ENCODE results near the gene PRG3. TPM values are rescaled to one million over a fixed set of nuclear protein-coding genes. Genes with fewer than 3 reads are reported as not detected.

PRG3 gene
- total RNA-seq, 1 experiment from 2014 or later, result not detected

DNA sequence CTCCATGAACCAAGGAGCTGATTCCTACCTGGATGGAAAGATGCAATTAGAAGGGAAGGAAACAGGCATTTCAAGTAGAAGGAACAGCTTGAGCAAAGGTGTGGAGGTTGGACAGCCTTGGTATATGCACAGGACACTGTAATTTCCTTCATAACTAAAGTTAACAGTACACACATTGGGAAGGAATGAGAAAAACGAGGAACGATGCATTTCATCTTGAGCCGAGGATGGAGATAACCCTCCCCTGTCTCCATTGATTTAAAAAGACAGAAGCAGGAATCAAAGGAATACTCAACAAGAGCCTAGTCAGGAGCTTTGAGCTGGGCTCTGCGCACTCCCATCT lies 11.8 kb upstream of the PRG3 start:
- no peak for TF ChIP-seq POLR2AphosphoS5 (IDR thresholded peaks at IDR 0.05; ENCODE audit: low read depth, low read length)
- no peak for TF ChIP-seq EZH2 (IDR thresholded peaks at IDR 0.05)
- TF ChIP-seq SP1 (IDR thresholded peaks at IDR 0.05; ENCODE audit: low read depth), result no peak
- no peak for TF ChIP-seq CEBPB (IDR thresholded peaks at IDR 0.05; ENCODE audit: low read depth)
- no peak for TF ChIP-seq CBX3 (IDR thresholded peaks at IDR 0.05; ENCODE audit: low read depth)
- no peak for TF ChIP-seq EZH2phosphoT487 (IDR thresholded peaks at IDR 0.05; ENCODE audit: borderline replicate concordance)
- TF ChIP-seq ZNF274 (IDR thresholded peaks at IDR 0.05; ENCODE audit: low read depth, low read length), result no peak
- TF ChIP-seq YY1 (IDR thresholded peaks at IDR 0.05; ENCODE audit: extremely low read depth, insufficient replicate concordance, low read depth, low read length), result no peak
- TF ChIP-seq ZFX (IDR thresholded peaks at IDR 0.05), result no peak
- TF ChIP-seq, protein P1, sequence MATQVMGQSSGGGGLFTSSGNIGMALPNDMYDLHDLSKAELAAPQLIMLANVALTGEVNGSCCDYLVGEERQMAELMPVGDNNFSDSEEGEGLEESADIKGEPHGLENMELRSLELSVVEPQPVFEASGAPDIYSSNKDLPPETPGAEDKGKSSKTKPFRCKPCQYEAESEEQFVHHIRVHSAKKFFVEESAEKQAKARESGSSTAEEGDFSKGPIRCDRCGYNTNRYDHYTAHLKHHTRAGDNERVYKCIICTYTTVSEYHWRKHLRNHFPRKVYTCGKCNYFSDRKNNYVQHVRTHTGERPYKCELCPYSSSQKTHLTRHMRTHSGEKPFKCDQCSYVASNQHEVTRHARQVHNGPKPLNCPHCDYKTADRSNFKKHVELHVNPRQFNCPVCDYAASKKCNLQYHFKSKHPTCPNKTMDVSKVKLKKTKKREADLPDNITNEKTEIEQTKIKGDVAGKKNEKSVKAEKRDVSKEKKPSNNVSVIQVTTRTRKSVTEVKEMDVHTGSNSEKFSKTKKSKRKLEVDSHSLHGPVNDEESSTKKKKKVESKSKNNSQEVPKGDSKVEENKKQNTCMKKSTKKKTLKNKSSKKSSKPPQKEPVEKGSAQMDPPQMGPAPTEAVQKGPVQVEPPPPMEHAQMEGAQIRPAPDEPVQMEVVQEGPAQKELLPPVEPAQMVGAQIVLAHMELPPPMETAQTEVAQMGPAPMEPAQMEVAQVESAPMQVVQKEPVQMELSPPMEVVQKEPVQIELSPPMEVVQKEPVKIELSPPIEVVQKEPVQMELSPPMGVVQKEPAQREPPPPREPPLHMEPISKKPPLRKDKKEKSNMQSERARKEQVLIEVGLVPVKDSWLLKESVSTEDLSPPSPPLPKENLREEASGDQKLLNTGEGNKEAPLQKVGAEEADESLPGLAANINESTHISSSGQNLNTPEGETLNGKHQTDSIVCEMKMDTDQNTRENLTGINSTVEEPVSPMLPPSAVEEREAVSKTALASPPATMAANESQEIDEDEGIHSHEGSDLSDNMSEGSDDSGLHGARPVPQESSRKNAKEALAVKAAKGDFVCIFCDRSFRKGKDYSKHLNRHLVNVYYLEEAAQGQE (IDR thresholded peaks at IDR 0.05; ENCODE audit: low read depth), result no peak
- no peak for TF ChIP-seq JUND (IDR thresholded peaks at IDR 0.05)
- TF ChIP-seq TCF7L2 (IDR thresholded peaks at IDR 0.05; ENCODE audit: borderline replicate concordance, extremely low read depth, insufficient read depth, insufficient read length), result no peak
- H3K4me1 ChIP-seq (ENCODE audit: control insufficient read depth in 1 of 2, insufficient read depth in 2 of 2, low read length in 2 of 2), result no peaks in the 10 kb centered on the region
- intact Hi-C loops (cut with micrococcal nuclease), result no loop called here
- H3K9ac ChIP-seq (ENCODE audit: low read length), result no peak overlapping the region
- H3K27ac ChIP-seq (ENCODE audit: low read depth, low read length), result no peak overlapping the region
- H3K79me2 ChIP-seq (ENCODE audit: insufficient read depth, low read length), result no peaks in the 10 kb centered on the region
- no peaks in the 10 kb centered on the region for H3K9me2 ChIP-seq (ENCODE audit: insufficient read depth)
- no peak overlapping the region for H3K4me2 ChIP-seq (ENCODE audit: low read length)
- BruUV-seq (replicated peaks), result no TSS peak
- peaks cover 5% of the 10 kb centered on the region for H3K27me3 ChIP-seq (ENCODE audit: insufficient read depth, low read length)
- no peaks in the 10 kb centered on the region for H3K36me3 ChIP-seq (ENCODE audit: control insufficient read depth in 1 of 2, insufficient read depth in 2 of 2, low read length in 2 of 2)
- H2AFZ ChIP-seq (ENCODE audit: low read depth, low read length, poor library complexity, severe bottlenecking), result no peak overlapping the region
- H3K4me3 ChIP-seq (replicated peaks in 1 of 2; ENCODE audit: low read depth in 1 of 2, low read length in 2 of 2), result no peak overlapping the region
- DNase-seq (ENCODE audit: low read depth, low spot score) (no peak), ATAC-seq (no peak)
- no peaks in the 10 kb centered on the region for H3K9me3 ChIP-seq (ENCODE audit: control insufficient read depth in 1 of 2, insufficient read depth in 1 of 2, low read depth in 1 of 2, low read length in 2 of 2)
- POLR2A ChIA-PET, result no interaction called here
- RAD21 ChIA-PET (ENCODE audit: low non-redundant PET in 1 of 2, low total read pairs in 2 of 2, uncharacterized antibody in 2 of 2, unreplicated experiment in 2 of 2), result no interaction called here
- H4K20me1 ChIP-seq (ENCODE audit: insufficient read depth), result no peaks in the 10 kb centered on the region
- CTCF ChIA-PET, result no interaction called here
